Liver (tissue), 9 donors: Measurements from ENCODE around the gene CAP1. TPM values are rescaled to one million over a fixed set of nuclear protein-coding genes. Genes with fewer than 3 reads are reported as not detected.

Source experiments
- DNase-seq: peaks from one replicate; pipeline ENCODE4 v3.0.0-alpha.2; 2017; ENCODE audit warnings: low spot score
- H3K27ac ChIP-seq, 2 donors: one replicate each; pipeline ENCODE4 v1.7.0; 2013; ENCODE audit warnings: inconsistent platforms in 2 of 2, low read length in 2 of 2, control low read depth in 1 of 2, low read depth in 1 of 2, mild to moderate bottlenecking in 1 of 2
- H3K27me3 ChIP-seq, 4 donors: one replicate each; pipeline versions ENCODE4 v1.6.1 to v1.7.0; 2013; ENCODE audit warnings: low read length in 3 of 4, inconsistent platforms in 1 of 4, mild to moderate bottlenecking in 1 of 4, moderate library complexity in 1 of 4; ENCODE audit not compliant: control insufficient read depth in 4 of 4, insufficient read depth in 4 of 4
- H3K36me3 ChIP-seq, 4 donors: one replicate each; pipeline versions ENCODE4 v1.6.1 to v1.7.0; 2013; ENCODE audit warnings: low read length in 3 of 4, mild to moderate bottlenecking in 3 of 4, low read depth in 1 of 4, moderate library complexity in 1 of 4; ENCODE audit not compliant: control insufficient read depth in 4 of 4, insufficient read depth in 3 of 4
- H3K4me1 ChIP-seq, 4 donors: one replicate each; pipeline versions ENCODE4 v1.6.1 to v1.7.0; 2013; ENCODE audit warnings: low read length in 3 of 4, mild to moderate bottlenecking in 3 of 4, moderate library complexity in 1 of 4; ENCODE audit not compliant: control insufficient read depth in 4 of 4, insufficient read depth in 4 of 4
- H3K4me3 ChIP-seq, 3 donors: one replicate each; pipeline versions ENCODE4 v1.6.1 to v1.7.0; 2013; ENCODE audit warnings: low read length in 3 of 3, control low read depth in 1 of 3, low read depth in 1 of 3, mild to moderate bottlenecking in 1 of 3
- H3K9ac ChIP-seq, 2 donors: one replicate each; pipeline ENCODE4 v1.7.0; 2013; ENCODE audit warnings: low read length in 2 of 2, mild to moderate bottlenecking in 2 of 2, moderate library complexity in 2 of 2, control low read depth in 1 of 2, low read depth in 1 of 2
- H3K9me3 ChIP-seq, 4 donors: one replicate each; pipeline versions ENCODE4 v1.6.1 to v1.7.0; 2013; ENCODE audit warnings: low read length in 3 of 4; ENCODE audit not compliant: control insufficient read depth in 4 of 4
- EGR1 ChIP-seq, 2 donors: IDR thresholded peaks; 2 replicates each; pipeline ENCODE4 v1.6.1; 2016 to 2018; ENCODE audit warnings: antibody characterized with exemption in 2 of 2, low read depth in 2 of 2
- FOXA1 ChIP-seq: IDR thresholded peaks from 2 replicates; pipeline ENCODE4 v1.6.1; 2016; ENCODE audit warnings: antibody characterized with exemption
- FOXA2 ChIP-seq: IDR thresholded peaks from 2 replicates; pipeline ENCODE4 v1.6.1; 2016; ENCODE audit warnings: antibody characterized with exemption
- GABPA ChIP-seq, 2 donors: IDR thresholded peaks in 1 of 2; conservative IDR thresholded peaks in 1 of 2; 2 replicates each; pipeline ENCODE4 v1.6.1; 2016; ENCODE audit warnings: antibody characterized with exemption in 2 of 2, mild to moderate bottlenecking in 1 of 2, moderate library complexity in 1 of 2
- HNF4A ChIP-seq, 2 donors: conservative IDR thresholded peaks; 2 replicates each; pipeline ENCODE4 v1.6.1; 2016; ENCODE audit warnings: antibody characterized with exemption in 2 of 2, mild to moderate bottlenecking in 2 of 2
- HNF4G ChIP-seq: IDR thresholded peaks from 2 replicates; pipeline ENCODE4 v1.6.1; 2016; ENCODE audit warnings: antibody characterized with exemption
- JUND ChIP-seq, 2 donors: IDR thresholded peaks; 2 replicates each; pipeline ENCODE4 v1.6.1; 2016; ENCODE audit warnings: antibody characterized with exemption in 2 of 2
- NR2F2 ChIP-seq: IDR thresholded peaks from 2 replicates; pipeline ENCODE4 v1.6.1; 2016; ENCODE audit warnings: antibody characterized with exemption
- RAD21 ChIP-seq, 2 donors: IDR thresholded peaks; 2 replicates each; pipeline ENCODE4 v1.6.1; 2016; ENCODE audit warnings: antibody characterized with exemption in 2 of 2, mild to moderate bottlenecking in 2 of 2
- RXRA ChIP-seq, 2 donors: IDR thresholded peaks; 2 replicates each; pipeline ENCODE4 v1.6.1; 2017 to 2018; ENCODE audit warnings: antibody characterized with exemption in 2 of 2, mild to moderate bottlenecking in 1 of 2
- SP1 ChIP-seq: IDR thresholded peaks from 2 replicates; pipeline ENCODE4 v1.6.1; 2018; ENCODE audit warnings: antibody characterized with exemption, mild to moderate bottlenecking
- TAF1 ChIP-seq: conservative IDR thresholded peaks from 2 replicates; pipeline ENCODE4 v1.6.1; 2016; ENCODE audit warnings: antibody characterized with exemption, mild to moderate bottlenecking
- YY1 ChIP-seq: IDR thresholded peaks from 2 replicates; pipeline ENCODE4 v1.6.1; 2016; ENCODE audit warnings: antibody characterized with exemption, mild to moderate bottlenecking
- WGBS: extraction: QIAGEN DNeasy Blood & Tissue Kit; methylation state at CpG from one replicate; pipeline ENCODE4 v1.1.7; 2013; 5-methylcytosine and 5-hydroxymethylcytosine counted together
- polyA plus RNA-seq, 2 donors: library from polyadenylated mRNA; stranded (reverse) in 1 of 2; unstranded in 1 of 2; fragments of 200-250 nt in 1 of 2; fragments of >200 nt in 1 of 2; fragmentation: Nextera tagmentation in 1 of 2; extraction: Ambion mirVana in 1 of 2; gene quantifications; one replicate each; pipeline versions ENCODE4 v1.2.1 to v1.2.3, GENCODE V29; 2013 to 2015
- total RNA-seq, 2 donors: library from RNA; depleted of rRNA; stranded (reverse); fragments of >200 nt; gene quantifications; one replicate each; pipeline ENCODE4 v1.2.3, GENCODE V29; 2014
- TF ChIP-seq, protein P1 (sequence below): IDR thresholded peaks from 2 replicates; pipeline ENCODE4 v1.6.1; 2016; ENCODE audit warnings: antibody characterized with exemption
- TF ChIP-seq, protein P2 (sequence below): fragments of 150-350 bp; IDR thresholded peaks from 2 replicates; pipeline ENCODE4 v1.5.1; 2017; ENCODE audit warnings: improper control_type of control experiment, low read depth, low read length; ENCODE audit not compliant: missing input control
- TF ChIP-seq, protein P3 (sequence below): IDR thresholded peaks from 2 replicates; pipeline ENCODE4 v1.6.1; 2016; ENCODE audit warnings: antibody characterized with exemption
- TF ChIP-seq, protein P4 (sequence below): IDR thresholded peaks from 2 replicates; pipeline ENCODE4 v1.6.1; 2016; ENCODE audit warnings: antibody characterized with exemption
- TF ChIP-seq, protein P5 (sequence below): IDR thresholded peaks from 2 replicates; pipeline ENCODE4 v1.6.1; 2016; ENCODE audit warnings: antibody characterized with exemption, mild to moderate bottlenecking
- donor health status: healthy.
- donor health status: healthy.
- donor health status: healthy.
- donor health status: healthy.
- donor health status: healthy.

CAP1 gene
- total and polyA plus RNA-seq, 4 donors, result 75.5 to 105 (median 84.6) TPM

DNA sequence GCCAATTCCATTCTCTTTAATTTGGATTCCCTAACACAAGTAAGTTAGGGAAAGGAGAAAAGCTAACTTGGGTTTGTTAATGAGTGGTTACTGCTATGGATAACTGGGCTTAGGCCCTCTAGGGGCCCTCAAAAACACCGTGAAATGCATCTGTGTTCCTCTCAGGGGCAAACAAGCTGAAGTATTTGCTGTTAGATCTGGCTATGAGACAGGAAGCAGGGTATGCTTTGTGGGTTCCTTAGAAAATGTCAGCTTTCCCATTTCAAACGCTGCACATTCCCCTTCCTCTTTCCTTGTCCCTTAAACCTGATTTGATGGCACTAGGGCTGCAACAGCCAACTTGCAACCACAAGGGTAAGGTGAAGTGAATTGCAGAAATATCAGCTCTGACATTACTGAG, 5.7 kb upstream of the CAP1 start:
- H3K27me3 ChIP-seq, result no peaks in the 10 kb centered on the region
- peaks cover 3 to 17% (median 6%) of the 10 kb centered on the region in 4 donors for H3K4me1 ChIP-seq
- H3K27ac ChIP-seq, result no peak overlapping the region
- H3K36me3 ChIP-seq, result no peaks in the 10 kb centered on the region
- no peak overlapping the region for H3K9ac ChIP-seq
- H3K4me3 ChIP-seq, result no peak overlapping the region
- WGBS, result 70% methylated on average over 2 of the region's 2 CpGs
- H3K9me3 ChIP-seq, result no peaks in the 10 kb centered on the region
- TF ChIP-seq RAD21 (IDR thresholded peaks at IDR 0.05), result no peak
- TF ChIP-seq SP1, result no peak
- TF ChIP-seq, protein P1, sequence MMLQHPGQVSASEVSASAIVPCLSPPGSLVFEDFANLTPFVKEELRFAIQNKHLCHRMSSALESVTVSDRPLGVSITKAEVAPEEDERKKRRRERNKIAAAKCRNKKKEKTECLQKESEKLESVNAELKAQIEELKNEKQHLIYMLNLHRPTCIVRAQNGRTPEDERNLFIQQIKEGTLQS, result no peak
- no peak for TF ChIP-seq JUND (IDR thresholded peaks at IDR 0.05)
- TF ChIP-seq, protein P2, sequence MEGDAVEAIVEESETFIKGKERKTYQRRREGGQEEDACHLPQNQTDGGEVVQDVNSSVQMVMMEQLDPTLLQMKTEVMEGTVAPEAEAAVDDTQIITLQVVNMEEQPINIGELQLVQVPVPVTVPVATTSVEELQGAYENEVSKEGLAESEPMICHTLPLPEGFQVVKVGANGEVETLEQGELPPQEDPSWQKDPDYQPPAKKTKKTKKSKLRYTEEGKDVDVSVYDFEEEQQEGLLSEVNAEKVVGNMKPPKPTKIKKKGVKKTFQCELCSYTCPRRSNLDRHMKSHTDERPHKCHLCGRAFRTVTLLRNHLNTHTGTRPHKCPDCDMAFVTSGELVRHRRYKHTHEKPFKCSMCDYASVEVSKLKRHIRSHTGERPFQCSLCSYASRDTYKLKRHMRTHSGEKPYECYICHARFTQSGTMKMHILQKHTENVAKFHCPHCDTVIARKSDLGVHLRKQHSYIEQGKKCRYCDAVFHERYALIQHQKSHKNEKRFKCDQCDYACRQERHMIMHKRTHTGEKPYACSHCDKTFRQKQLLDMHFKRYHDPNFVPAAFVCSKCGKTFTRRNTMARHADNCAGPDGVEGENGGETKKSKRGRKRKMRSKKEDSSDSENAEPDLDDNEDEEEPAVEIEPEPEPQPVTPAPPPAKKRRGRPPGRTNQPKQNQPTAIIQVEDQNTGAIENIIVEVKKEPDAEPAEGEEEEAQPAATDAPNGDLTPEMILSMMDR, result no peak
- TF ChIP-seq, protein P3, sequence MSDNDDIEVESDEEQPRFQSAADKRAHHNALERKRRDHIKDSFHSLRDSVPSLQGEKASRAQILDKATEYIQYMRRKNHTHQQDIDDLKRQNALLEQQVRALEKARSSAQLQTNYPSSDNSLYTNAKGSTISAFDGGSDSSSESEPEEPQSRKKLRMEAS, result no peak
- TF ChIP-seq, protein P4, sequence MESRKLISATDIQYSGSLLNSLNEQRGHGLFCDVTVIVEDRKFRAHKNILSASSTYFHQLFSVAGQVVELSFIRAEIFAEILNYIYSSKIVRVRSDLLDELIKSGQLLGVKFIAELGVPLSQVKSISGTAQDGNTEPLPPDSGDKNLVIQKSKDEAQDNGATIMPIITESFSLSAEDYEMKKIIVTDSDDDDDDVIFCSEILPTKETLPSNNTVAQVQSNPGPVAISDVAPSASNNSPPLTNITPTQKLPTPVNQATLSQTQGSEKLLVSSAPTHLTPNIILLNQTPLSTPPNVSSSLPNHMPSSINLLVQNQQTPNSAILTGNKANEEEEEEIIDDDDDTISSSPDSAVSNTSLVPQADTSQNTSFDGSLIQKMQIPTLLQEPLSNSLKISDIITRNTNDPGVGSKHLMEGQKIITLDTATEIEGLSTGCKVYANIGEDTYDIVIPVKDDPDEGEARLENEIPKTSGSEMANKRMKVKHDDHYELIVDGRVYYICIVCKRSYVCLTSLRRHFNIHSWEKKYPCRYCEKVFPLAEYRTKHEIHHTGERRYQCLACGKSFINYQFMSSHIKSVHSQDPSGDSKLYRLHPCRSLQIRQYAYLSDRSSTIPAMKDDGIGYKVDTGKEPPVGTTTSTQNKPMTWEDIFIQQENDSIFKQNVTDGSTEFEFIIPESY, result no peak
- no peak for TF ChIP-seq NR2F2
- TF ChIP-seq FOXA1, result no peak
- TF ChIP-seq TAF1, result no peak
- no peak for TF ChIP-seq HNF4G
- TF ChIP-seq HNF4A (conservative IDR thresholded peaks at IDR 0.05), result no peak
- TF ChIP-seq, protein P5, sequence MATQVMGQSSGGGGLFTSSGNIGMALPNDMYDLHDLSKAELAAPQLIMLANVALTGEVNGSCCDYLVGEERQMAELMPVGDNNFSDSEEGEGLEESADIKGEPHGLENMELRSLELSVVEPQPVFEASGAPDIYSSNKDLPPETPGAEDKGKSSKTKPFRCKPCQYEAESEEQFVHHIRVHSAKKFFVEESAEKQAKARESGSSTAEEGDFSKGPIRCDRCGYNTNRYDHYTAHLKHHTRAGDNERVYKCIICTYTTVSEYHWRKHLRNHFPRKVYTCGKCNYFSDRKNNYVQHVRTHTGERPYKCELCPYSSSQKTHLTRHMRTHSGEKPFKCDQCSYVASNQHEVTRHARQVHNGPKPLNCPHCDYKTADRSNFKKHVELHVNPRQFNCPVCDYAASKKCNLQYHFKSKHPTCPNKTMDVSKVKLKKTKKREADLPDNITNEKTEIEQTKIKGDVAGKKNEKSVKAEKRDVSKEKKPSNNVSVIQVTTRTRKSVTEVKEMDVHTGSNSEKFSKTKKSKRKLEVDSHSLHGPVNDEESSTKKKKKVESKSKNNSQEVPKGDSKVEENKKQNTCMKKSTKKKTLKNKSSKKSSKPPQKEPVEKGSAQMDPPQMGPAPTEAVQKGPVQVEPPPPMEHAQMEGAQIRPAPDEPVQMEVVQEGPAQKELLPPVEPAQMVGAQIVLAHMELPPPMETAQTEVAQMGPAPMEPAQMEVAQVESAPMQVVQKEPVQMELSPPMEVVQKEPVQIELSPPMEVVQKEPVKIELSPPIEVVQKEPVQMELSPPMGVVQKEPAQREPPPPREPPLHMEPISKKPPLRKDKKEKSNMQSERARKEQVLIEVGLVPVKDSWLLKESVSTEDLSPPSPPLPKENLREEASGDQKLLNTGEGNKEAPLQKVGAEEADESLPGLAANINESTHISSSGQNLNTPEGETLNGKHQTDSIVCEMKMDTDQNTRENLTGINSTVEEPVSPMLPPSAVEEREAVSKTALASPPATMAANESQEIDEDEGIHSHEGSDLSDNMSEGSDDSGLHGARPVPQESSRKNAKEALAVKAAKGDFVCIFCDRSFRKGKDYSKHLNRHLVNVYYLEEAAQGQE, result no peak
- no peak for TF ChIP-seq EGR1 (IDR thresholded peaks at IDR 0.05; ENCODE audit: low read depth in 2 of 2)
- no peak for DNase-seq

DNA sequence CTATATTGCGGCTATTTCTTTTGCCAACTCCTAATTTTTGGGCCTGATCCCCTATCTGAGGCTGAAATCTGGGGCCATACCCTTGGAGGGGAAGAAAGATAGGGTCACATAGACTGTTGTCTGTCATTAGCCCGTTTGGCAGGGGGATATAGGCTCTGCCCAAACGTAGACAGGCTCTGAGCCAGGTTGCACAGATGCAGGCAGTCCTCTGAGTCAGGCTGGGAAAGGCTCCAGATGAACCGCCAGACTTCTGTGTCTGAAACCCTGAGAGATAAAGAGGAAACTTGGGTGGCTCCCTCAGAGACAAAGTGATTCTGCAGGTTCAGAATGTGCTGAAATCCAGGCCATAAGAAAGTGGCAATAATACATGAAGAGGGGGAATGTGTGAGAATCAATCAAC, 4.0 kb upstream of the CAP1 start:
- no peak for DNase-seq
- Histone ChIP-seq H3K4me1 (peaks cover 3 to 24% (median 12%) of the 10 kb centered on the region in 4 donors), H3K9ac (no peak overlapping the region), H3K4me3 (no peak overlapping the region), H3K27me3 (no peaks in the 10 kb centered on the region), H3K36me3 (no peaks in the 10 kb centered on the region), H3K9me3 (no peaks in the 10 kb centered on the region), H3K27ac (no peak overlapping the region)
- 24% methylated on average over 4 of the region's 4 CpGs for WGBS
- TF ChIP-seq RXRA (IDR thresholded peaks at IDR 0.05), result no peak
- TF ChIP-seq NR2F2, result no peak
- TF ChIP-seq SP1, result no peak
- TF ChIP-seq FOXA1, result no peak
- TF ChIP-seq HNF4A (conservative IDR thresholded peaks at IDR 0.05), result no peak
- TF ChIP-seq, protein P2, result no peak
- TF ChIP-seq RAD21 (IDR thresholded peaks at IDR 0.05), result no peak
- TF ChIP-seq FOXA2, result no peak
- no peak for TF ChIP-seq YY1
- TF ChIP-seq HNF4G, result no peak
- TF ChIP-seq EGR1 (IDR thresholded peaks at IDR 0.05; ENCODE audit: low read depth in 2 of 2), result no peak
- TF ChIP-seq, protein P4, result no peak
- no peak for TF ChIP-seq TAF1
- TF ChIP-seq, protein P1, result no peak
- no peak for TF ChIP-seq JUND (IDR thresholded peaks at IDR 0.05)
- TF ChIP-seq GABPA (IDR thresholded peaks at IDR 0.05 in 1 of 2, conservative IDR thresholded peaks at IDR 0.05 in 1 of 2), result no peak
- TF ChIP-seq, protein P3, result no peak
